Renal pelvis (tissue), 4 donors: ENCODE measurements around the gene FOXA2. TPM values are rescaled to one million over a fixed set of nuclear protein-coding genes. Genes with fewer than 3 reads are reported as not detected.

ENCODE experiments used
- DNase-seq: peaks from one replicate; pipeline ENCODE4 v3.0.0-alpha.2; 2013
- polyA plus RNA-seq, 3 donors: library from polyadenylated mRNA; unstranded; fragments of 120-200 nt; gene quantifications; one replicate each; pipeline ENCODE4 v1.2.1, GENCODE V29; 2013; ENCODE audit not compliant: insufficient read length in 3 of 3

FOXA2 gene
- polyA plus RNA-seq, 3 donors: 0.03 to 0.09 TPM; not detected in 1

DNA sequence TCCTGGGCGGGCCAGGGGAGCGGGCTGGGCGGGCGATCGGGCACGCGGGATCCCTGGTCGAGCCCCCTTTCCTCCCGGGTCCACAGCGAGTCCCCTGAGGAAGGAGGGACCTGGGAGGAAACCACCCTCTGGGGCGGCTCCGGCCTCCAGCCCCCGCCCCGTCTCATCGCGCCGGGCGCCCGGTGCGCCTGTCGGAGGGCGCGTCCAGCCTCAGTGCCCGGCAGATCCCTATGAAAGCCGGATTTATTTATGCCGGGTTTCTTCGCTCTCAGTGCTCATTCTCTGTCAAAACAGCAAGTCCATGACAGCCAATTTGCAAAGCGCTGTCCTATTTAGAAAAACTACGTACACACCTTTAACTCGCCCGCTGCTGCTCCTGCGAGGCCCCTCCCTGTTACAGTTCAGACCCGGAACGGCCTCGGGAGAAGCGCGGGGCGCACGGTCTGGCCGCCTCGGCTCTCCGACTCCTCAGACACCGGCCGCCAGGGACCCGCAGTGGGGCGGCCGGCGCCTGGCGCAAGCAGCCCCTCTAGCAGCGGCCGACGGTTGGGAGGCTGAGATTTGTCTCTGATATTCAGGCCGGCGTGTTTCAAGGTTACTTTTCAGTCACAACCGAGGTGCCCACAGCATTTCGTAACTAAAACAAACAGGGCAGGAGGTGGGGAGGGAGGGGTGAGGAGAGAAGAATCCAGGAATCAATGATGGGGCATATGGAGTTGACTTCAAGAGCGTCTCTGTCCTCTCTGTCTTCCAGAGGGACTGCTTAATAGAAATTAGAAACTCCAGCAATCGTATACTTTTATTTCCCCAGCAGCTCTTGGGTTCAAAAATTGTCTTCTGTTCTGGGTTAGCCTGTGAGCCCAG is 782 bp upstream of the FOXA2 start:
- no peak for DNase-seq

DNA sequence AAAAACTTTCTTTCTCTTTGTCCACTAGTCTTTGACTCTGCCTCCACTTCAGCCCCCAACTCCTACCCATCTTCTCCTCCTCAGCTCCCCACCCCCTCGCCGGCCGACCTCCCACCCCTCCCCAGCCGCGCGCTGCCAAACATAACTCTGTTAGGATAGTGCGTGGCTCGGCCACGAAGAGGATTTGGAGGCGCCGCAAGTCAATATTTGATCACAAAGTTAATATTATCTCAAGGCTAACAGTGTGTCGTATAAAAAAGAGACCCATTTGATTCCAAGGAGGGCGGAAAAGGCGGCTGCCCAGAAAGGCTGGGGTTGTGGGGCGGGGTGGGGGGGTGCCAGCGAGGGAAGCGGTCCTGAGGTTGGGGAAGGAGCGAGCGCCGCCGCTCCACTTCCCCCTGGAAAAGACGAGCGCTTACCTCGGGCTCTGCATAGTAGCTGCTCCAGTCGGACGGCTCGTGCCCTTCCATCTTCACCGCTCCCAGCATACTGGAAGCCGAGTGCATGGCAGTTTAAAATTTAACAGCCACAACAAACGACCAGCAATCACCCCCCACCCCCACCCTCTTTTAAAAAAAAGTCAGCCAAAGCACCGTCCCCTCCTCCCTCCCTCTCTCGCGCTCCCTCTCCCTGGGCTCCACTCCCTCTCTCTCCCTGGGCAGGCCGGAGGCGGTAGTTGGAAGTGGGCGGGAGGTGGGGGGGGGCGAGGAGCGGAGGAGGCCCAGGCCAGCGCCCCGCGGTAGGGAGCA is 425 bp downstream of the FOXA2 start:
- no peak for DNase-seq

DNA sequence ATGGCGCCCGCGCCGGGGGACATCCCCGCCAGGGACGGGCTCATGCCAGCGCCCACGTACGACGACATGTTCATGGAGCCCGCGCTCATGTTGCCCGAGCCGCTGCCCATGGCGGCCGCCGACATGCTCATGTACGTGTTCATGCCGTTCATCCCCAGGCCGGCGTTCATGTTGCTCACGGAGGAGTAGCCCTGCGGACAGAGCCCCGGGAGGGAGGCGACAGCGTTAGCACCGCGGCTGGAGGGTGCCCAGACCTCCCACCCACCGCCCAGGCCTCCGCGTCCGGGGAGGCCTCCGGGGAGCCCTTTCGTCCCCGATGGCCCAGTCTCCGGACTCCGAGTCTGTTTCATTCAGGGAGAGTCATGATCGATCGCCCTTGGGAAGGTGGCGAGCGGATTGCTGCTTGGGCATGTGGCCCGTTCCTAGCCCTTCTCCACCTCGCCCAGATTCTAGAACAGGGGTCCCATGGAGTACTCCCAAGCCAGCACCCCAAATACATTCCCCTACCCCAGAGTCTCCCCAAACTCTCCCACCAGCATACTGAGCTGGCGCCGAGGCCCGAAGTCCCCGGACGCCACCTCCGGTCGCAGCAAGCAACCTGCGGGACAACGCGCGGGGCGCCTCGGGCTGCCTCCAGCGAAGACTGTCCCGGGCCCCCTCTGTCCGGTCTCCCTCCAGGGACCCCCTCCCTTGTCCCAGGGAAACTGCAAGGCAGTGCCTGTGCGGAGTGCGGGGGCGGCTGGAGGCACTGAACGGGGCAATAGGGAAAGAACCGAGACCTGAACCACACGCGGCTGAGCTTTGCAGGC is 1.2 kb downstream of the FOXA2 start:
- no peak for DNase-seq

DNA sequence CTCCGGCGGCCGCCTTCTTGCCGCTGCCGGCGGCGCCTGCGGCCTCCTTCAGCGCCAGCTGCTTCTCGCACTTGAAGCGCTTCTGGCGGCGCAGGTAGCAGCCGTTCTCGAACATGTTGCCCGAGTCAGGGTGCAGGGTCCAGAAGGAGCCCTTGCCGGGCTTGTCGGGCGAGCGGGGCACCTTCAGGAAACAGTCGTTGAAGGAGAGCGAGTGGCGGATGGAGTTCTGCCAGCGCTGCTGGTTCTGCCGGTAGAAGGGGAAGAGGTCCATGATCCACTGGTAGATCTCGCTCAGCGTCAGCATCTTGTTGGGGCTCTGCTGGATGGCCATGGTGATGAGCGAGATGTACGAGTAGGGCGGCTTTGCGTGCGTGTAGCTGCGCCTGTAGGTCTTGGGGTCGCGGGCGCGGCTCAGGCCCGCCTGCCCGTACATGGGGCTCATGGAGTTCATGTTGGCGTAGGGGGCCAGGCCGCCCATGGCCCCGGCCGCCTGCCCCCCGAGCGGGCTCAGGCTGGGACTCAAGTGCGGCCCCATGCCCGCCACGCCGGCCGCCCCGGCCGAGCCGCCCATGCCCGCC is 1.9 kb downstream of the FOXA2 start:
- no peak for DNase-seq

DNA sequence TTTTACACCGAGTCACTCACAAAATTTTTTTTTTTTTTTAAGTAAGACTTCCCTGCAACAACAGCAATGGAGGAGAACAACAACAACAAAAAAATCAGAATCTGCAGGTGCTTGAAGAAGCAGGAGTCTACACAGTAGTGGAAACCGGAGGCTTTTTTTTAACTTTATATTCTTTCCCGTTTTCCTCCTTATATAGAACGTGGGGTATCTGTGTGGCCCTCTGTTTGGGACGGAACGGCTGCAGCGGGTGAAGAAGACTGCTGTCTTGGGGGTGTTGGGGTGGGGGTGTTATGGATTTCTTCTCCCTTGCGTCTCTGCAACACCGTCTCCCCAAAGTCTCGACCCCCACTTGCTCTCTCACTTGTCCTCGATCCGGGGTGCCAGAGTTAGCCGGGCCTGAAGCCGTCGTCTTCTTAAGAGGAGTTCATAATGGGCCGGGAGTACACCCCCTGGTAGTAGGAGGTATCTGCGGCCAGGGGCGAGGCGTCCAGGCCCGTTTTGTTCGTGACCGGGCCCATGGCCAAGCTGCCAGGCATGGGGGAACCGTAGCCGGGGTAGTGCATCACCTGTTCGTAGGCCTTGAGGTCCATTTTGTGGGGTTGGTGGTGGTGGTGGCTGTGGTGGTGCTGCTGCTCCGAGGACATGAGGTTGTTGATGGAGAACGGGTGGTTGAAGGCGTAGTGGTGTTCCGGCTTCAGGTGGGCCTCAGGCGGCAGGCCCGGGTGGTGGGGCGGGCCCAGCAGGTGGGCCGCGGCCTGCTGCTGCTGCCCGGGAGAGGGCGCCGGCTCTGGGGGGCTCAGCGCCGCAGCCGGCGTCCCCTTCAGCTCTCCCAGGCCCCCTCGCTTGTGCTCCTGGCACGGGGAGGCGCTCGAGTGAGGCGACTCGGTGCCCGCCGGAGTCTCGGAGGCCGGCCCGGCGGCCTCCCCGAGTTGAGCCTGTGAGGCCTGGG is 2.7 kb downstream of the FOXA2 start:
- DNase-seq: no peak

DNA sequence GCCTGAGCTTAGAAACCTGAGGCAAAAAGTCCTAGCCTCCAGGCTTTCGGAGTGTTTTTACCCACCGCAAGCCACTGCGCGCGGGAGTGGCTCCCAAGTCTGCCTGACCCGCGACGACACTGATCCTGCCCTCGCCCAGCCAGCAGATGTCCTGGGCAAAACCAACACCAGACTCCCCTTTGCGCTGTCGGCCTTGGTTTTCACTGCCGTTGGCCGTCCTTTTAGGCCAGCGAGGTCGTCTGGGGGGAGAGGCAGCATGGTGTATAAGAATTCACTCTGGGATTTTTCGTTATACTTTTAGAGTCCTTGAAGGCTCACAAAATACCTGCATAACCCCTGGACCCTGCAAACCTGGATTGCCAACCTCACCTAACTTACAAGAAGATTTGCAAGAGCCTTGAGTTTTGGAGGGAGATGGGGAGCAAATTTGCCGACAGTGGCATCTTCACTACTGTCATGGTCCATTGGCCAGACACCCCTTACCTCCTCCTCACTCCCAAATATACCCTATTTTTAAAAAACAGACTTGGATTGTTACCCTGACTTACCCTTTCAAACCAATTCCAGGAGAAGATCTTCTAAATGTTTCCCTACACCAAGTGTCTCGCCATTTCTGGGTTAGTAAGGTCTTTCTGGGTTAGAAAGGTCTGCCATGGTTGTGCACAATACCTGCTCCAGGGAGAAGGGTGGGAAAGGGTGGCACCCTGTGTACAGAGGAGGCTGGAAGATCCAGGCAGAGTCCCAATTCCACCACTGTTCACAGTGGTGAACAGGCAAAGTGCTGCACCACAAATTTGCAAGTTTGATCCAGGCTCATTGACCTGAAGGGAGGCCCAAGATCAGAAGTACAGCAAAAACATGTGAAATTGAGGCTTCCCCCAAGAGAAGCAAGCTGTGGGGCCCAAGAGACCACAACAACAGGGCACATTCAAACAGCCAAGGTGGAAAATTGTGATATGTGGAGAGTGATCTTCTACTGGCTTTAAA is 4.4 kb downstream of the FOXA2 start:
- no peak for DNase-seq

DNA sequence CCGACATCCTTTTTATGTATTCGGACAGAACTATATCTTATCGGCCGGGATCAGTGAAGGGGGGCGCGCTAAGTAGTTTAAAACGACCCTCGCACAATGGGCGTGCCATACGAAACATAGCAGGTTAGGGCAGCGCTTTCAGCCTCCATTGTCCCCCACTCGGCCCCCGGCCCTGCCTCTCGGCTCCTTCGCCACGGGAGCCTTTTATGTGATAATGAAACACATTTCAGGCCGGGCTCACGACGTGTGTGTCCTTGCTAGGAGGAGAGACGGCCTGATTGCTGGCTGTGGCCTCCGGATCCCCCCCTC is 5.3 kb downstream of the FOXA2 start:
- DNase-seq: no peak

DNA sequence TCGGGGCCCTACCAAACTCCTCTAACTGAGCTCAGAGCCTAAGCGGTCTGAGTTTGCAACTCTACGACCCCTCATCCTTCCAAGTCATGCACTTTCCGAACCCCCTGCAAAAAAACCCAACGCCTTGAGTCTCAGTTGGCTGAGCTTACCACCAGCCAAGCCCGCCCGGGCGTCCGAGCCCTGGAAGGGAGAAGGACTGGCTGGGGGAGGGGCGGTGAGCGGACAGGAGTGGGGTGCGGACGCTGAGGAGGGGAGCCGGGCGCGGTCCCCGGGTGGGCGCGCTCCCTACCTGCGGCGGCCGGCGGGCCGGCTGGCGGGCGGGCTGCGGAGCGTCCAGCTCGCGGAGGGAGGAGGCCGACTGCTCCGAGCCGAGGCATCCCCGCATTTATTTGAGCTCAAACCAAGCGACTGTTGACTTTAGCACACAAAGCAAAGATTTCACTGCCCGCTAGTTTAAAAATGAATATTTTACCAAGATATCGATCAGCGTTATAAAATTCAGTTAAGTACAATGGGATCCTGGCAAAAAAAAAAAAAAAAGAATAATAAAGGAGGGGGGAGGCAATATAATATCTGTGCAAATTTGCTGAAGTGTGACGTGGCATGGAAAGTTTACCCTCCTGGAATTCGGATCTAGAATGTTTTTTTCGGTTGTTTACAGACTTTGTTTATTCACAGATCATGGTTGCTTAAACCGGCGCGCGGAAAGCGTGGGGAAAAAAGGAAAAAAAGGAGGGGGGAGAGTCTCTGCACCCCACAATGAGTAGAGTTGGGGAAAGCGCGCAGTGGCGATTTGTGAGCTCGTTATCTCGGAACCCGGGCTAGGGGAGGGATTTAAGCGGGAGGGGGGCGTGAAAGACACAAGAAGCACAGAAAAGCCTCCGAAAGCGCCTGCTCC is 5.9 kb downstream of the FOXA2 start:
- no peak for DNase-seq

DNA sequence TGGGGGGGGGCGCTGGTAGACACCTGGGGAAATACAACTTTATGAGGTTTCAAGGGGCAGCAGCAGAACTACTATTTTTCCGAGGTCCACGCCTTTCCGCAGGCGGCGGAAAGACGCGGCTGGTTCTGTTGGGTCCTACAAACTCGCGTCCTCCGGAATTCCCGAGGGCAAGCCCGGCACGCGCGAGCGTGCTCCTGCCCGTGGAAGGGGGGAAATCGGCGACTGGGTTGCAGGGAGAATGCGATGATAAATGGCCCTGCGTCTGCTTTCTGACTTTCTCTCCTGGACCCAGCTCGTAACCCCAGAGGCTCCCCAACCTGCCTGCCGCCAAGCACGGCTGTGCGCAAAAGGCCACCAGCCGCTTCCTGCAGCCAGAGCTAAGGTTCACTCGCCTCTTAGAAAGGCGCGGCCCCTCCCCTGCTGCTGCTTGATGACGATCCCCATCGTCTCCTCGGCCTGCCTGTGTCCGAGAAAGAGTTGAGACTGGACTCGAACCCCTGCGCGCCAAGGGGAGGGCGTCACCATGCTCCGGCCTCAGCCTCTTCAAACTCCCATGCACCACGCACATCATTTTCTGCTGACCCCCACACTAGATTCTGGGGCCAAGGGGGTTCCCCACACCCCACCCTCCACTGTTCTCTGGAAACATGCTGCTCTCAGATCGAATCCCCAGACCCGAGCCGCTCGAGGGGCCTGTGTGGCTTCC is 6.7 kb downstream of the FOXA2 start:
- no peak for DNase-seq

DNA sequence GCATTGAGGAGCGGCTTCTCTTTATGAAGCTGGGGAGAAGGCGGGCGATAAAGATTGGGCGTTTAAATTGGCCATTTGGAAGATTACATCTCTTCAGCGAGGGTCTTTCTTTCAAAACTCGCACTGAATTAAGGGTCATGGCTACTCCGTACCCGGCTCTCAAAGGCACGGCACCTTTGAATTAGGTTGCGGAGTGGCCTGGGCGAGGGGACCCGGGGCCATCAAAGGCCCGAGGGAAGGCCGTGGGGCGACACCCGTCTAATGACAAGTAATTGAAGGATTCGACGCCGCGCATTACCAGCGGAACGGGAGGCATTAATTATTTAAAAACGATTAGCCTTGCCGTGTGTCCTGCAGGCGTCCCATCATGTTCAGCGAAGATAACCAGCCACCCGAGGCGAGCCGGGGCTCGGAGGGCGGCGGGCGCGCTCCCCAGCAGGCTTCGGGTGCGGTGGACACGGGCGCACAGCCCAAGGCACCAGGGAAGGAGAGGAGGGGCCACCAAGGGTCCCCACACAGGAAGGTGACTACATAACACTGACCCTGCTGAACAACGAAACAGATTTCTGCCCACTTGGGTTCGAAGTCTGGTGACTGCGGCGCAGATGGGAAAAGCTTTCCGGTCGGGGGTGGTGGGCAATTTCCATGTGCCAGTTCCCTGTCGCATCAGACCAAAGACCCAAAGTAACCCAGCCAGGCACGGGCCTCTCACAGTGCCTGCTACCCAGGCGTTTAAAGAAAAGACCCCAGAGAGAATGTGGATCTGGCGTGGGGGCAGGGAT is 7.4 kb downstream of the FOXA2 start:
- DNase-seq: no peak

DNA sequence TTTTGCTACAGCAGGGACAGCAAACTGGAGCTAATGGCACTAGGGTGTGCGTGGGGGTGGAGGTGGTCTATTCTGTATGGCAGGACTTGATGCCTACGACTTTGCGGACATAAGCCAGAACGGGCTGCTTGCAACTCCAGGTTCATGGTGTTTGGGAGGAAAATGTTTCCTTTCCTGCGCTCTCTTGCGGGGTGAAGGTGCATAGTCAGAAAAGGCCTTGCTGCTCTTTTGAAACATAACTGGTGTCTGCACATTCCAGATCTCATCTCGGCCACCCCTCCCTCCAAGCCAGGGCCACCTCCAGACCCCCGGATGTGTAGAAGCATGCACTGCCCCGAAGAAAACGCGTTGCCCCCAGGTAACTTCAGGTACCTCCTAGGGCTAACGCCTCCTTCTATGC is 8.1 kb downstream of the FOXA2 start:
- DNase-seq: no peak

DNA sequence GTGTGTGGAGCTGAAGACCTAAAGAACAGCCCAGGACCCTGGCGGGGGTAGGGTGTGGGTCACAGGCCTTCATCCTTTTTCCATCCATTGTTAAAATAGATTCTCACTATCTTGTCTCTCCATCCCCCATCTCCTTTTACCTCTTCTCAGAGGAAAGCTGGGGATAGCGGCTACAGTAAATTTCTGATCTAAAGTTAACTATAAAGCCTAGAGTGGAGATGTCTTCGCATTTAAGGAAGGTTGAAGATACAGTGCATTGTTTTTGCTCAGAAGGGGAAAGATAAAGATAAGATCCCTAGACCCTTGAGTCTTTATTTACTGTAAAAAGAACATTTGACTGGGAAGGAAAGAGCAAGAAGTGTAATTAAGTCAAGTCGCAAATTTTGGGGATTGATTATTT is 8.6 kb downstream of the FOXA2 start:
- DNase-seq: no peak

DNA sequence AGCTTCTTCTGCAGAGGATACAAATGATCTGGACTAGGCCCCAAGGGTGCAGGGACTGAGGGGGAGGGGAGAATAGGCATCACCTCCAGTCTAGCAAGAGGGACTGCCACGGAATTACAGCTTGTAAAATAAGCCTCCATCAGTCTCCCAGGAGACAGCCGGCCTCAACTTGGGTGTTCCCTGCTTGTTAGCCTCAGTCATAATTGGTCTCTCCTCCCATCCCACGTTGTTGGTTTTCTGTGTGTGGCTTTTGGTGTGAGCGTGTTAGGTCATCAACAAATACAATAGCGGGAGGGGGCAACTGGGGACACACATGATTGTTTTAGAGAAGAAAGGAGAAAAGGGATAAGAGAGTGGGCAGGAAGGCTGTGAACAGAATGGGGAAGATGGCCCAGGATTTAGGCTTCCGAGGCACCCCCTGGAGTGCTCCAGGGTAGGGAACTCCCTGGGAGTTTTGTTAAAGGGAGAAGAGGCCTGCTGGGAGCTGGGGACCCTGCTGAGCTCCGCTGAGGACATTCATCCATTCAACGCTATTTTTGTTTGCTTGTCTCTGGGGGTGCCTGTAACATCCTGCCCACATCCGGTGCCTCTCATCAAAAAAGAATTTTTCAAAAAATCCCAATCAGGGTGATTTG is 9.2 kb downstream of the FOXA2 start:
- DNase-seq: no peak

DNA sequence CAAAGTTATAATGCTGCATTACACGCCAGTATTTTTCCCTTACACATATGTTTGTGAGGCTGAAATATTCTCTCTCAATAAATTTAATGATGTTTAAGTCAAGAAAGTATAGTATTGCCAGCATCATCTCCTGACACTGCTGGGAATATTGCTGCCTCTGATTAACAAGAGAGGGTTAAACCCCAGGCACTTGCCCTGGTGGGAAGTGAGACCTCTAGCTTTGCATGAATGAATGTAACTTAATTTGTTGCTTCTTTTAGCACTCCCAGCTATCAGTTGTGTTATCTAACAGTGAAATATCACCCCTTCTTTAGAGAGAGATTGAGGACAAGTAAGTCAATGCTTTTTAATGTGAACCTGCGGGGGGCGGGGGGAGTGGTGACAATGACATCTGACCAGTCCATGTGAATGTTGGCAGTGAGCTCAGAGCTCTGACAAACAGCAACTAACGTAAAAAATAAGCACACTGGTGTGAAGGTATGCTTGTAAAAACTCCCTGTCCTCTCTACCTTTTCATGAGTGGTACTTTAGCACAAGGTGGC is 9.8 kb downstream of the FOXA2 start:
- no peak for DNase-seq

DNA sequence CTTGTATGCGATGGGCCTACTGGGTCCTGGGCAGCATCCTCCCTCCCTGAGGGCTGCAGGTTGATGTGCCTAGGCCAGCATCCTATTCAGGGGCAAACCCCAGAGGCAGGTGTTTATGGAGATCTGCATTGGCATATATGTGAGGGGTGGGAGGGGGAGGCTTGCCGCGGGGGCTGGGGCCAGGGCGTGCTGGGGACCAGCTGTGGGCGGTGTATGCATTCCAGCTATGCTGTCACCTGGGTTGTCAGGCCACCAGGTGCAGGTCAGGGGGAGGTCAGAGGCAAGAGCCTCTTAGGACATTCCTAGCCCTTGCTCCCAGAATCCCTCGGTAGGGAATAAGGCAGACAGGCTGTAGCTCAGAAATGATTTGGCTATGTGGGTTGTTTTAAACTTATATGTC is 11.9 kb downstream of the FOXA2 start:
- no peak for DNase-seq

DNA sequence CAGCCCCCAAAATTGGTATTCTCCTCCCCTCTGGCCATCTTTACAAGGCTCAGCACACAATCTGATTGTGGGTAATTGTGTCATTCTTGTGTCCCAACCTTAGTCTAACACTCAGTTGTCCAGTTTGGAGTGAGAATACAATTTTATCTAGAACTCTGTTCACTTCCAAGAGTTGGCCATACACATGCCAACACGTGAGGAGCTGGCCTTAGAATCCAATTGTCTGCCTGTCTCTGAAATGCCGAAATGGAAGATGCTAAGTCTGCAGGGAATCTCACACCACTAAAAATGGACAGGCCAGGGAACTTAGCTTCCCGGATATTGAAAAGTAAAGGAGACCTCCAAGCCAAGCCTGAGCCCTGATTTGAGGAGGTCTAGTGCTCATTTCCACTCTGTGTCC is 12.3 kb downstream of the FOXA2 start:
- no peak for DNase-seq
